WI38 (cell line): Measurements from ENCODE around the gene CARD6.

ENCODE experiments used
- H3K4me3 ChIP-seq: 2 replicates; pipeline ENCODE4 v1.5.1; 2011; ENCODE audit warnings: low read depth, mild to moderate bottlenecking, control low read depth, low read length
- CTCF ChIP-seq: IDR thresholded peaks from 2 replicates; pipeline ENCODE4 v1.5.1; 2012; ENCODE audit warnings: low read depth, mild to moderate bottlenecking, control low read depth, low read length

The CARD6 gene

GRCh38 chr5:40826489-40827187, 14.5 kb upstream of the CARD6 start:
- H3K4me3 ChIP-seq: no peak overlapping the region
- no peak for TF ChIP-seq CTCF

GRCh38 chr5:40827188-40827977, 13.8 kb upstream of the CARD6 start:
- no peak for TF ChIP-seq CTCF
- no peak overlapping the region for H3K4me3 ChIP-seq

GRCh38 chr5:40828021-40828631, 13.0 kb upstream of the CARD6 start:
- H3K4me3 ChIP-seq: no peak overlapping the region
- TF ChIP-seq CTCF: no peak

GRCh38 chr5:40828690-40829661, 12.2 kb upstream of the CARD6 start:
- H3K4me3 ChIP-seq: no peak overlapping the region
- no peak for TF ChIP-seq CTCF

- no peak for TF ChIP-seq CTCF
- H3K4me3 ChIP-seq: no peak overlapping the region
Measured at GRCh38 chr5:40829748-40830533, 11.2 kb upstream of the CARD6 start.
